Smooth muscle cell (in vitro differentiated cells): ENCODE measurements around the gene PC. TPM values are rescaled to one million over a fixed set of nuclear protein-coding genes. Genes with fewer than 3 reads are reported as not detected.

Experiments
- DNase-seq: peaks from one replicate; lab custom pipeline; 2025; ENCODE audit not compliant: unreplicated experiment; lab: John Stamatoyannopoulos, UW
- H2AFZ ChIP-seq: fragments of 200-600 bp; sonication (generic); 2 replicates; pipeline ENCODE4 v1.6.0; 2016; ENCODE audit warnings: antibody characterized with exemption, low read depth, mild to moderate bottlenecking
- H3F3A ChIP-seq: fragments of 200-600 bp; sonication (generic); 2 replicates; pipeline ENCODE4 v1.6.0; 2017; ENCODE audit warnings: antibody characterized with exemption, low read depth
- H3K27ac ChIP-seq: fragments of 200-600 bp; sonication (generic); 2 replicates; pipeline ENCODE4 v1.5.1; 2016; ENCODE audit warnings: low read depth, mild to moderate bottlenecking
- H3K27me3 ChIP-seq: fragments of 200-600 bp; sonication (generic); 2 replicates; pipeline ENCODE4 v1.6.1; 2016; ENCODE audit warnings: low read depth, mild to moderate bottlenecking
- H3K36me3 ChIP-seq: fragments of 200-600 bp; sonication (generic); 2 replicates; pipeline ENCODE4 v1.5.1; 2016; ENCODE audit warnings: low read depth
- H3K4me1 ChIP-seq: fragments of 200-600 bp; sonication (generic); 2 replicates; pipeline ENCODE4 v1.5.1; 2016; ENCODE audit warnings: low read depth
- H3K4me2 ChIP-seq: fragments of 200-600 bp; sonication (generic); 2 replicates; pipeline ENCODE4 v1.6.0; 2016; ENCODE audit warnings: mild to moderate bottlenecking
- H3K4me3 ChIP-seq: fragments of 200-600 bp; sonication (generic); 2 replicates; pipeline ENCODE4 v1.5.1; 2016; ENCODE audit warnings: mild to moderate bottlenecking
- H3K79me2 ChIP-seq: fragments of 200-600 bp; sonication (generic); 2 replicates; pipeline ENCODE4 v1.6.0; 2016; ENCODE audit warnings: low read depth, mild to moderate bottlenecking
- H3K9ac ChIP-seq: fragments of 200-600 bp; sonication (generic); 2 replicates; pipeline ENCODE4 v1.6.0; 2016; ENCODE audit warnings: low read depth
- H3K9me3 ChIP-seq: fragments of 200-600 bp; sonication (generic); replicated peaks from 2 replicates; pipeline ENCODE4 v1.5.1; 2016; ENCODE audit warnings: low read depth
- H4K20me1 ChIP-seq: fragments of 200-600 bp; sonication (generic); 2 replicates; pipeline ENCODE4 v1.6.0; 2016; ENCODE audit warnings: low read depth
- CTCF ChIP-seq: fragments of 200-600 bp; sonication (generic); IDR thresholded peaks from 2 replicates; pipeline ENCODE4 v1.5.1; 2017; ENCODE audit warnings: borderline replicate concordance, mild to moderate bottlenecking, antibody characterized with exemption; ENCODE audit not compliant: insufficient read depth, poor library complexity, severe bottlenecking
- WGBS: methylation state at CpG from one replicate; pipeline ENCODE4 v1.1.7; 2016; ENCODE audit warnings: low lambda C conversion rate; 5-methylcytosine and 5-hydroxymethylcytosine counted together
- polyA plus RNA-seq: library from polyadenylated mRNA; unstranded; fragments of >200 nt; fragmentation: Nextera tagmentation; extraction: Ambion mirVana; gene quantifications from 2 replicates; pipeline ENCODE4 v1.2.1, GENCODE V29; 2016
- total RNA-seq: library from RNA; depleted of rRNA; stranded (reverse); fragments of >200 nt; gene quantifications from 2 replicates; pipeline ENCODE4 v1.2.3, GENCODE V29; 2014

Gene PC
- total and polyA plus RNA-seq, 2 experiments from 2014 or later, result 11.8 to 36.1 TPM

GRCh38 chr11:66987924-66988637 lies 29.9 kb upstream of the PC start:
- WGBS, result 81% methylated on average over 13 of the region's 13 CpGs
- H3K4me3 ChIP-seq, result no peak overlapping the region
- DNase-seq, result no peak

DNA sequence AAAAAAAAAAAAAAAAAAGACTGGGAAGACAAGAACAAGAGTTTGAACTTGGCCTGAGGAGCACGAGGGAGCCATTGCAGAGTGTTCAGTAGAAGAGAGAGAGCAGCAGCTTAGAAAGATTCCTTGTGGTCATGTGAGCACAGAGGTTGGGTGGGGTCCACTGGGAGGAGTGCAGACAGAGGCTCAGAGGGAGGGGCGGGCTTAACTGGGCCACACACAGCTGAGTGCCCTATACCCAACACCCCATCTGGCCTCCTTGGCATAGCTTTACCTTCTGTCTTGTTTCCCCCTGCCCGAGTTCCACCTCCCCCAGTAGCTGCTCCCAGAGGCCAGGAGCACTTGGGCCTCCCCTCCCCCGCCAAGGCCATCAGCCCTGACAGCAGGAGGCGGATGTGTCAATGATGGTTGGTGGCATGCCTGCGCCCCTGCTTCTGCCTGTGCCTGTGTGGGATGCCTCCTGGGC lies 29.0 kb upstream of the PC start:
- Histone ChIP-seq H3K27me3 (no peaks in the 10 kb centered on the region), H3K4me3 (no peak overlapping the region), H2AFZ (peak overlapping the region; percentile 93), H3F3A (no peaks in the 10 kb centered on the region), H4K20me1 (no peaks in the 10 kb centered on the region), H3K9ac (no peak overlapping the region), H3K4me1 (no peaks in the 10 kb centered on the region), H3K79me2 (no peaks in the 10 kb centered on the region), H3K4me2 (peak overlapping the region; percentile 40), H3K36me3 (no peaks in the 10 kb centered on the region), H3K27ac (no peak overlapping the region), H3K9me3 (no peaks in the 10 kb centered on the region)
- DNase-seq, result no peak
- WGBS, result 79% methylated on average over 4 of the region's 6 CpGs
- no peak for TF ChIP-seq CTCF

More at GRCh38 chr11:66987924-66988637, 29.9 kb upstream of the PC start:
- H3K36me3 ChIP-seq, result no peaks in the 10 kb centered on the region
- H3K27ac ChIP-seq, result no peak overlapping the region
- H3K79me2 ChIP-seq, result no peaks in the 10 kb centered on the region
- H3F3A ChIP-seq, result no peaks in the 10 kb centered on the region
- no peaks in the 10 kb centered on the region for H3K4me1 ChIP-seq
- TF ChIP-seq CTCF, result no peak
- H3K9ac ChIP-seq, result no peak overlapping the region
- peak overlapping the region; percentile 40 for H3K4me2 ChIP-seq
- H3K27me3 ChIP-seq, result no peaks in the 10 kb centered on the region
- H3K9me3 ChIP-seq, result no peaks in the 10 kb centered on the region
- H2AFZ ChIP-seq, result peak overlapping the region; percentile 93
- no peaks in the 10 kb centered on the region for H4K20me1 ChIP-seq

DNA sequence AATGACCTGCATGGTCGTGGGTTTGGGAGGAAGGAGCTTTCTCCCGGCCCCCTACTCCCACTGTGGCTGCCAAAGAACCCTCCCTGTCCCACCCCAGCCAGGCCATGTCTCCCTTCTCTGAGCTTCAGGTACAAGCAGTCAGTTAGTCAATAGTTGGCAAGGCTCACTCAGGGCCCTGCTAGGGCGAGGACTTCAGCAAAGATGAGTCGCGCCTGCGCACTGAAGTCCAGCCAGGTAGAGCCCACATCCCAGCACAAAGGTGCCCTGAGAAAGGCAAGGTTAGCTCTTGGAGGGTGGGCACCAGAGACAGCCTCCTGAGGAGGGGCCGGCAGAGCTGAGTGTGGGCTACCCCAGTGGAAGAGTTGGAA lies 28.0 kb upstream of the PC start:
- no peak overlapping the region for H3K4me2 ChIP-seq
- H3K27me3 ChIP-seq, result no peaks in the 10 kb centered on the region
- H3K36me3 ChIP-seq, result no peaks in the 10 kb centered on the region
- no peaks in the 10 kb centered on the region for H3F3A ChIP-seq
- WGBS, result 90% methylated on average over 7 of the region's 7 CpGs
- no peaks in the 10 kb centered on the region for H3K4me1 ChIP-seq
- no peak for TF ChIP-seq CTCF
- H3K4me3 ChIP-seq, result no peak overlapping the region
- no peaks in the 10 kb centered on the region for H4K20me1 ChIP-seq
- no peak overlapping the region for H3K9ac ChIP-seq
- H2AFZ ChIP-seq, result no peak overlapping the region
- DNase-seq, result no peak
- H3K79me2 ChIP-seq, result no peaks in the 10 kb centered on the region
- no peak overlapping the region for H3K27ac ChIP-seq
- no peaks in the 10 kb centered on the region for H3K9me3 ChIP-seq
